Activated T-helper 2 cell treated with anti-CD3 and anti-CD28 coated beads, Interferon-gamma antibody, Interleukin-2, Interleukin-4, amounts not matched to agents 10 μg/mL and 5 μg/mL and 100 μg/mL, durations not matched to agents 14 hours and 24 hours and 36 hours (primary cell): ENCODE measurements around the gene FBXL20. TPM values are rescaled to one million over a fixed set of nuclear protein-coding genes. Genes with fewer than 3 reads are reported as not detected.
A peak's percentile ranks its signal among the peaks of the same experiment; 100 is the strongest.

Experiments
- DNase-seq: peaks from one replicate; pipeline ENCODE4 v3.0.0; 2021; ENCODE audit warnings: low spot score
- H3K27ac Mint-ChIP-seq: one replicate; pipeline ENCODE4 v1.8.0; 2021; ENCODE audit warnings: mixed read lengths
- H3K27me3 Mint-ChIP-seq: one replicate; pipeline ENCODE4 v1.8.0; 2021; ENCODE audit warnings: low read depth, mixed read lengths
- H3K36me3 Mint-ChIP-seq: one replicate; pipeline ENCODE4 v1.8.0; 2021; ENCODE audit warnings: low read depth, mixed read lengths
- H3K4me1 Mint-ChIP-seq: one replicate; pipeline ENCODE4 v1.8.0; 2021; ENCODE audit warnings: low read depth, mixed read lengths
- H3K4me3 Mint-ChIP-seq: one replicate; pipeline ENCODE4 v1.8.0; 2021; ENCODE audit warnings: low read depth, mild to moderate bottlenecking, moderate library complexity, mixed read lengths
- H3K9me3 Mint-ChIP-seq: one replicate; pipeline ENCODE4 v1.8.0; 2021; ENCODE audit warnings: mixed read lengths
- intact Hi-C: fragments of 100-400 bp; cut with micrococcal nuclease; formaldehyde crosslinking; loops from one replicate; pipeline ENCODE4 v1.15.1; 2023
- total RNA-seq: library from RNA; stranded (reverse); gene quantifications from 2 replicates; pipeline ENCODE4 v1.2.3, GENCODE V29; 2022

FBXL20 gene
- total RNA-seq, 1 donor from 2014 or later, result 18.8 TPM

- peaks cover 46% of the 10 kb centered on the region for H3K27me3 Mint-ChIP-seq
- peaks cover 3% of the 10 kb centered on the region for H3K4me1 Mint-ChIP-seq
- H3K4me3 Mint-ChIP-seq, result no peak overlapping the region
Observed at GRCh38 chr17:39222866-39223834, 178.3 kb downstream of the FBXL20 start.

GRCh38 chr17:39222151-39222550, 179.3 kb downstream of the FBXL20 start:
- Mint-ChIP-seq H3K4me3 (no peak overlapping the region), H3K4me1 (peaks cover 3% of the 10 kb centered on the region), H3K9me3 (no peaks in the 10 kb centered on the region), H3K27me3 (peaks cover 39% of the 10 kb centered on the region), H3K36me3 (no peaks in the 10 kb centered on the region), H3K27ac (no peak overlapping the region)
- intact Hi-C loops, result loop anchor here (10.0 kb wide), 1 partner anchor 383 kb away; the partner anchor contains the start of gene NEUROD2
- DNase-seq, result no peak

More at GRCh38 chr17:39222866-39223834, 178.3 kb downstream of the FBXL20 start:
- Mint-ChIP-seq H3K27ac (no peak overlapping the region), H3K36me3 (no peaks in the 10 kb centered on the region), H3K9me3 (no peaks in the 10 kb centered on the region)
- intact Hi-C loops, result loop anchor here (10.0 kb wide), 1 partner anchor 382 kb away; the partner anchor contains the start of gene NEUROD2
- no peak for DNase-seq

DNA sequence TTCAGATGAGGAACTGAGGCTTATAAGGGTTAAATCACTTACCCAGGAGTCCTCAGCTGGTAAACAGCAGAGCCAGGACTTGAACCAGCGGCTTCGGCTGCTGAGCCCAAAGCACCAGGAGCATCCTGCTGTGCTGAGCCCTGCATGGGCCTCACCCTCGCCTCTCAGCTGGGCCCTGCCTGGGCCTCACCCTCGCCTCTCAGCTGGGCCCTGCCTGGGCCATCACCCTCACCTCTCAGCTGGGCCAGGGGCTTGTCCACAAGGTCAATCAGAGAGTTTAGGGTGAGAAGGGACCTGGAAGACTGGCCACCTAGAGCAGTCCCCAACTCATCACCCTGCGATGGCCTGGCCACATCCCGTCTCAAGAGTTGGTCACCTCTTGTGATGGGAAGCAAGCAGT, 179.9 kb downstream of the FBXL20 start:
- Mint-ChIP-seq H3K27me3 (peaks cover 39% of the 10 kb centered on the region), H3K4me1 (peaks cover 3% of the 10 kb centered on the region), H3K36me3 (no peaks in the 10 kb centered on the region), H3K9me3 (no peaks in the 10 kb centered on the region), H3K4me3 (no peak overlapping the region), H3K27ac (no peak overlapping the region)
- intact Hi-C loops, result loop anchor here (10.0 kb wide), 1 partner anchor 383 kb away; the partner anchor contains the start of gene NEUROD2
- DNase-seq, result no peak

DNA sequence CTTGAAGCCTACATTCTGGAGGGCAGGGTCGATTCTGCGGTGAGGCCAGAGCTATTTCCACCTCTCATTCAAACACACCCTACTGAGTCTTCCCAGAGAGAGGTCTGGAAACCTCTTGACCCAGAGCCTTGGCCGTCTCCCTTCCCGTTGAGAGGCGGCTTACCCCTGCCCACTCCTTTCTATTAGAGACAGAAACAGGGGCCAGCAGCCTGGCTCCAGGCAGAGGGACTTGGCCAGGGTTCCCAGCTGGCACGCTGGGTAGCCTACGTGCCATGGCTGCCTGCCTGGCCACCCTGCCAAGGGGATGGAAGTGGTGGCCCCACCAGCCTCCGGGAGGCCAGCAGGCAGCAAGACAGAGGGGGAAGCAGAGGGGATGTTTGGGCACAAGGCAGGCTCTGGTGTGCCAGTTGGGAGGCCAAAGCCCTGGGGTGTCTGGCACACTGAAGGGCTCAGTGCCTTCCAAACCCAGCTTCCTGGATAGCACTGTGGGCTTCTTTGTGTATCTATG, 181.7 kb downstream of the FBXL20 start:
- Mint-ChIP-seq H3K9me3 (no peaks in the 10 kb centered on the region), H3K27ac (no peak overlapping the region), H3K27me3 (peaks cover 41% of the 10 kb centered on the region), H3K4me3 (no peak overlapping the region), H3K36me3 (no peaks in the 10 kb centered on the region), H3K4me1 (no peaks in the 10 kb centered on the region)
- DNase-seq, result no peak
- intact Hi-C loops, result loop anchor here (10.0 kb wide), 1 partner anchor 385 kb away; the partner anchor contains the start of gene NEUROD2

DNA sequence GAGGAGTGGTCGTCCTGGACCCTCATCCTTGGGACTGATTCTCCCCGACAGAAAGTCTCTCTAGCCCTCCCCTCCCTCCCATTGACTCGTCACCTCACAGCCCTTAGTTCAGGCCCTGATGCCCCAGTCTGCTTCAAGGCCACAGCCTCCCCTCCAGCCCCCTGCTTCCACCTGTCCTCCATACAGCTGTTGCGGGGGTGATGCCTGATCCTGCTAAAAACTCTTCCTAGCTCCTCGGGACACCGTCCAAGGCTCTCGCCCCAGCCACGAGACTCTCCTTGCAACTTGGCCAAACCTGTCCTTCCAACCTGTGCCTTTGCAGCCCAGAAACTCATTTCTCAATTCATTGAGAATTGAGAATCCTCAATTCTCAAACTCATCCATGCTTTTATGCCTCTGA, 182.5 kb downstream of the FBXL20 start:
- DNase-seq, result no peak
- no peak overlapping the region for H3K27ac Mint-ChIP-seq
- H3K4me3 Mint-ChIP-seq, result no peak overlapping the region
- no peaks in the 10 kb centered on the region for H3K9me3 Mint-ChIP-seq
- H3K36me3 Mint-ChIP-seq, result no peaks in the 10 kb centered on the region
- H3K27me3 Mint-ChIP-seq, result peaks cover 38% of the 10 kb centered on the region
- intact Hi-C loops, result no loop called here
- no peaks in the 10 kb centered on the region for H3K4me1 Mint-ChIP-seq

DNA sequence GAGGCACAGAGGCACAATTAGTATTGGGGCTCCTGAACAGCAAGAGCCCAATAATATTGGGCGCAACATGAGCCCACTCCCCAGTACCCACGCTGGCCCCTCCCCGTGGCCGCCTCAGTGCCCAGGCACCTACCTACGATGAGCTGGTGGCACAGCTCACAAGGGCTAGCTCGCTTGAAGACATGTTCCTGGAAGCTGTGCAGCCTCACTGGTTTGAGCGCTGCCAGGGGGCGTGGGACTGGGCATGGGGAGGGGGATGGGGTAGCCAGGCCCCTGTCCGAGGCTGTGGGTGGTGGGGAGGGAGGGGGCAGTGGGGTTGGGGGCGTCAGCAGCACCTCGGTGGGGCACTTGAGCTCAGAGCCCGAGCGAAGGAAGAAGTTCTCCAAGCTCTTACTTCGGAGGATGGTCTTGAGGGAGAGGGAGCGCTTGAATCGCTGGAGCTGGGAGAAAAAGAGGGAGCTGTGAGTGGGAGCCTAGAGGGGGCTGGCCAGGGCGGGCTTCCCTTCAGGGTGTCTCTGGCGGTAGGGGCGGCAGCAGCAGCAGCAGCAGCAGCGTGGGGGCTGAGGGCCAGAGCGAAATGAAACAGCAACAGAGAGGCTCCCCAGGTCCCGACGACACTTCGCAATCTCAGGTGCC, 183.6 kb downstream of the FBXL20 start:
- intact Hi-C loops, result no loop called here
- no peak for DNase-seq
- Mint-ChIP-seq H3K36me3 (no peaks in the 10 kb centered on the region), H3K4me3 (no peak overlapping the region), H3K9me3 (no peaks in the 10 kb centered on the region), H3K4me1 (no peaks in the 10 kb centered on the region), H3K27me3 (peaks cover 29% of the 10 kb centered on the region), H3K27ac (no peak overlapping the region)

GRCh38 chr17:39213852-39214251, 187.6 kb downstream of the FBXL20 start:
- Mint-ChIP-seq H3K27ac (no peak overlapping the region), H3K27me3 (peaks cover 26% of the 10 kb centered on the region), H3K36me3 (no peaks in the 10 kb centered on the region), H3K9me3 (no peaks in the 10 kb centered on the region), H3K4me3 (no peak overlapping the region), H3K4me1 (peaks cover 6% of the 10 kb centered on the region)
- DNase-seq, result no peak
- intact Hi-C loops, result no loop called here

DNA sequence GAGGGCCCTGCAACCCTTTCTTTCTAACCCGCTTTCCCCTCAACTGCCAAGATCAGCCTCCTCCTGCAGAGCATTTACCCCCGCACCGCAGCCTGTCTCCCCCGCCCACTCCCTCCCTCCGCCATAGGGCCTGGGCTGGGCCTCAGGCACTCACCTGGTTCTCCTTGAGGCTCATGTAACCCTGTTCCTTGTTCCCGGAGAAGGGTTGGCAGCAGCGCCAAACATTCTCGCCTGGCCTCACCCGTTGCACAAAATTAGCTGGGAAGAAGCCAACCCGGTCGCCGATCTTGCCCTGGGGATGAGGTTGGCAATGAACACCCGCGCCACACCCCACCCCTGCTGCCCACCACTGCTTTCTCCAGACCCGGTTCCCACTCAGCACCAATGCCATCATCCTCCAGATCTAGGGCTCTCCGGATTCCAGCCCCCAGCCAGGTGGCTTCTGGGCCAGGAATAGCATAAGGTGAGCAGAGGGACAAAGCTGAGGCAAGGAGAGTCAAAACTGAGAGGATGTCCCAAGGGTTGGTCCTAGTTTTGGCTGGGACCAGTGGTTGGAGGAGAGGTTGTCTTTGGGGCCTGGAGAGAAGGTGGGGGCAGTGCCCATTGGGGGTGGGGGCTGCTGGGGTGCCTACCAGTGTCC, 188.5 kb downstream of the FBXL20 start:
- intact Hi-C loops, result no loop called here
- Mint-ChIP-seq H3K36me3 (no peaks in the 10 kb centered on the region), H3K9me3 (no peaks in the 10 kb centered on the region)

DNA sequence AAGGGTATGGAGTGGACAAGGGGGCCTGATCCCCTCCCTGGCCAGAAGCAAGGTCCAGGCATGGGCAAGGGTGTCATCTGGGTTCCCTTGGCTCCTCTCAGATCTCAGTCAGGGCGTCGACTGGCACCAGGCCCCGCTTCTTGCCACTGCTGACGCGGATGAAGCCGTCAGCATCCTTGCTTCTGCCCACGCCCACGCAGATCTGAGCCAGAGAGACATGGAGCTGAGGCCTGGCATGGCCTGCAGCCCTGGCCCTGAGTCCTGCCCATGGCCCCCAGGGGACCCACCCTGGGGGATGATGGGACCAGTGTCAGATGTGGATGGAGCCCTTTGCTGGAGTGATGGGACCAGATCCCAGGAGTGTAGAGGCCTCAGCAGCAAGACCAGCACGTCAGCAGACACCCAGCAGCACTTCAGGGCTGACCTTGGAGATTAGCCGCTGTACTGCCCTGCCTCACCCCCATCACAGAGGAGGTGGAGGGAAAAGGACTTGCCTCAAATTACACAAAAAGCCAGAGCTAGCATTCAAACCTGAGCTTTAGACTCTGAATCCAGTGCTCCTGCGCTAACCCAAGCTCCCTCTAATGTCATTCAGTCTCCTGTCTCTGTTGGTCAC, 189.1 kb downstream of the FBXL20 start:
- no peaks in the 10 kb centered on the region for H3K36me3 Mint-ChIP-seq
- H3K4me1 Mint-ChIP-seq, result peaks cover 17% of the 10 kb centered on the region
- H3K4me3 Mint-ChIP-seq, result no peak overlapping the region
- intact Hi-C loops, result no loop called here
- H3K9me3 Mint-ChIP-seq, result no peaks in the 10 kb centered on the region
- H3K27ac Mint-ChIP-seq, result no peak overlapping the region
- no peak for DNase-seq
- peaks cover 25% of the 10 kb centered on the region for H3K27me3 Mint-ChIP-seq

More for the DNA sequence above, 188.5 kb downstream of the FBXL20 start:
- Mint-ChIP-seq H3K27ac (no peak overlapping the region), H3K4me1 (peaks cover 14% of the 10 kb centered on the region), H3K27me3 (peaks cover 26% of the 10 kb centered on the region), H3K4me3 (no peak overlapping the region)
- no peak for DNase-seq

DNA sequence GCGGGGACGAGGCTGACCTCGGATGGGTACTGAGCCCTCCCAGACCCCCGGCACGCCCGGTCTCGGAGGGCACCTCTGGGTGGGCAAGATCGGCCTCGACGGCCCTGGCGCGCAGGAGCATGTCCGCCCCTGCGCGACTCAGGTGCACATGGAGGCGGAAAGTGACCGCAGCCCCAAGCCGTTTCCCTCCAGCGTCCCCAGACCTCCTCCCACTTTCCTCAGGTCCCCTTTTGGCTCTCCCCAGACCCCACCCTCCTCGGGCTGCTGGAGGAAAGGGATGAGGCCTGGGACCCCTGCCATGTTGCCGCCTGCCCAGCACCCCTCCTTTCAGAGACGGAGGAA, 191.4 kb downstream of the FBXL20 start:
- Mint-ChIP-seq H3K27me3 (peaks cover 9% of the 10 kb centered on the region), H3K4me1 (peaks cover 24% of the 10 kb centered on the region), H3K27ac (no peak overlapping the region), H3K9me3 (no peaks in the 10 kb centered on the region), H3K4me3 (peak overlapping the region; percentile 26), H3K36me3 (peaks cover 2% of the 10 kb centered on the region)
- intact Hi-C loops, result no loop called here
- no peak for DNase-seq

DNA sequence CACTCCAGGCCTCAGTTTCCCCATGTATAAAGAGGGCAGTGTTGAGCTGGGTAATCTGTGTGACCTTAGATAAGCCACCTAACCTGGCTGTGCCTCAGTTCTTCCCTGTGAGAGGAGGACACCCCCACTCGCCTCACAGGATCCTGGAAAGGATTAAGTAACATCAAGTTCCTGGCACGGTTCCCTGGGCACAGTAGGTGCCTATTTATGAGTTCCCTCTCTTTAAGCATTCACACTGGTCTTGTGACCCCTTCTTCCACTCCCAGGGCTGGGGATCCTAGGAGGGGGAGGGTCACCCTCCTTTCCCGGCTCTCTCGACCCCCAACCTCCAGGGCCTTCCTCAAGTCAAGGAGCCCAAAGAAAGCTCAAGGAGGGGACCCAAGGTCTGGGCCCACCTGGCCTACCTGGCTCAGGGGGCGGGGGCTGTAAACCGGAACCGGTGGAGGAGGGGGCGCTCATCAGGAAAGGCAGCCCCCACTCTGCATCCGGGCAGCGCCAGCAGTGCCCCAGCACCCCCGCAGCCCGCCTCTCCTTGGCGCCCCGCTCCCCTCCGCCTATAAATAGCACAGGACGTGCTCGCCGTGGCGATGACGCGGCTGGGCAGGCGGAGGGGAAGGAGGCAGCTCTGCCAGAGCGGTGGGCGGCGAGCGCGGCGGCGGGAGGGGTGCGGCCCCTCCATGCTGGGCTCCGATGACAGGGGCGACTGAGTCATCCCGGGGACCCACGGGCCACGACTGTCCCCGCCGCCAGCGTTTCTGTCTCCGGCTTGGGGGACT, 191.9 kb downstream of the FBXL20 start:
- Mint-ChIP-seq H3K9me3 (no peaks in the 10 kb centered on the region), H3K27me3 (peaks cover 6% of the 10 kb centered on the region), H3K4me3 (peak overlapping the region; percentile 21), H3K27ac (no peak overlapping the region), H3K4me1 (peaks cover 24% of the 10 kb centered on the region), H3K36me3 (peaks cover 8% of the 10 kb centered on the region)
- intact Hi-C loops, result loop anchor here (5.0 kb wide), 1 partner anchor 253 kb away; the partner anchor contains the start of gene CDK12
- peak; percentile 49 for DNase-seq
